ENCODE results near the gene KLHL35.

- TF ChIP-seq CTCF (conservative IDR thresholded peaks at IDR 0.05; ENCODE audit: low read depth in 2 of 2) = no peak
- no peak for TF ChIP-seq CREB1 (CRISPR knock-in tag; IDR thresholded peaks at IDR 0.05; ENCODE audit: low read depth)
- no peak for TF ChIP-seq EZH2 (IDR thresholded peaks at IDR 0.05; ENCODE audit: low read depth, unreplicated experiment)
These were observed 46.0 kb upstream of the KLHL35 start for GRCh38 chr11:75478783-75479596.

Data from GM23338 (cell line).